Osteocyte (in vitro differentiated cells): ENCODE measurements around the gene HTR1E. TPM values are rescaled to one million over a fixed set of nuclear protein-coding genes. Genes with fewer than 3 reads are reported as not detected.

Experiments
- DNase-seq: peaks from one replicate; pipeline ENCODE4 v3.0.0; 2021; ENCODE audit warnings: mixed read lengths; ENCODE audit not compliant: unreplicated experiment; ENCODE audit errors: extremely low spot score
- H3K27ac Mint-ChIP-seq: one replicate; pipeline ENCODE4 v1.8.0; 2021; ENCODE audit warnings: mild to moderate bottlenecking, mixed read lengths; ENCODE audit not compliant: unreplicated experiment
- H3K27me3 Mint-ChIP-seq: one replicate; pipeline ENCODE4 v1.8.0; 2021; ENCODE audit warnings: mixed read lengths; ENCODE audit not compliant: unreplicated experiment
- H3K36me3 Mint-ChIP-seq: one replicate; pipeline ENCODE4 v1.8.0; 2021; ENCODE audit warnings: mixed read lengths; ENCODE audit not compliant: unreplicated experiment
- H3K4me1 Mint-ChIP-seq: one replicate; pipeline ENCODE4 v1.8.0; 2021; ENCODE audit warnings: mixed read lengths; ENCODE audit not compliant: unreplicated experiment
- H3K4me3 Mint-ChIP-seq: one replicate; pipeline ENCODE4 v1.8.0; 2021; ENCODE audit warnings: mild to moderate bottlenecking, moderate library complexity, mixed read lengths; ENCODE audit not compliant: unreplicated experiment
- H3K9me3 Mint-ChIP-seq: one replicate; pipeline ENCODE4 v1.8.0; 2021; ENCODE audit warnings: mixed read lengths; ENCODE audit not compliant: unreplicated experiment
- CTCF ChIP-seq: fragments of 200-600 bp; sonication (generic); IDR thresholded peaks from 2 replicates; pipeline ENCODE4 v1.5.0; 2021; ENCODE audit warnings: antibody characterized with exemption, mild to moderate bottlenecking, moderate library complexity
- total RNA-seq: library from RNA; stranded (reverse); gene quantifications from 2 replicates; pipeline ENCODE4 v1.2.1, GENCODE V29; 2021

The HTR1E gene
- total RNA-seq, 1 donor from 2014 or later: not detected

- H3K27me3 Mint-ChIP-seq: peaks cover 4% of the 10 kb centered on the region
- H3K9me3 Mint-ChIP-seq: no peaks in the 10 kb centered on the region
- no peak for DNase-seq
- H3K36me3 Mint-ChIP-seq: no peaks in the 10 kb centered on the region
- TF ChIP-seq CTCF: no peak
- H3K4me3 Mint-ChIP-seq: no peak overlapping the region
- H3K4me1 Mint-ChIP-seq: no peaks in the 10 kb centered on the region
- H3K27ac Mint-ChIP-seq: no peak overlapping the region
Observed at GRCh38 chr6:87016772-87017171, 79.4 kb downstream of the HTR1E start.

GRCh38 chr6:87027021-87027420, 89.7 kb downstream of the HTR1E start:
- TF ChIP-seq CTCF: no peak
- no peak overlapping the region for H3K4me3 Mint-ChIP-seq
- no peak overlapping the region for H3K27ac Mint-ChIP-seq
- peaks cover 11% of the 10 kb centered on the region for H3K27me3 Mint-ChIP-seq
- no peak for DNase-seq
- H3K36me3 Mint-ChIP-seq: no peaks in the 10 kb centered on the region
- no peaks in the 10 kb centered on the region for H3K4me1 Mint-ChIP-seq
- H3K9me3 Mint-ChIP-seq: no peaks in the 10 kb centered on the region

- H3K27ac Mint-ChIP-seq: no peak overlapping the region
- H3K36me3 Mint-ChIP-seq: no peaks in the 10 kb centered on the region
Observed at GRCh38 chr6:87029711-87030314, 92.5 kb downstream of the HTR1E start.

GRCh38 chr6:87040729-87041128, 103.4 kb downstream of the HTR1E start:
- Mint-ChIP-seq H3K9me3 (no peaks in the 10 kb centered on the region), H3K27me3 (peaks cover 5% of the 10 kb centered on the region), H3K27ac (no peak overlapping the region), H3K4me3 (no peak overlapping the region), H3K36me3 (no peaks in the 10 kb centered on the region), H3K4me1 (no peaks in the 10 kb centered on the region)
- no peak for TF ChIP-seq CTCF
- no peak for DNase-seq

More at GRCh38 chr6:87029711-87030314, 92.5 kb downstream of the HTR1E start:
- Mint-ChIP-seq H3K4me1 (no peaks in the 10 kb centered on the region), H3K27me3 (peaks cover 9% of the 10 kb centered on the region), H3K9me3 (no peaks in the 10 kb centered on the region), H3K4me3 (no peak overlapping the region)
- DNase-seq: no peak
- peak; percentile 61 for TF ChIP-seq CTCF

GRCh38 chr6:87045521-87046075, 108.3 kb downstream of the HTR1E start:
- no peaks in the 10 kb centered on the region for H3K4me1 Mint-ChIP-seq
- no peak for TF ChIP-seq CTCF
- DNase-seq: no peak
- H3K27me3 Mint-ChIP-seq: peaks cover 14% of the 10 kb centered on the region
- H3K27ac Mint-ChIP-seq: no peak overlapping the region
- no peaks in the 10 kb centered on the region for H3K9me3 Mint-ChIP-seq
- H3K36me3 Mint-ChIP-seq: no peaks in the 10 kb centered on the region
- H3K4me3 Mint-ChIP-seq: no peak overlapping the region
